Fibroblast of lung (primary cell): ENCODE measurements around the gene AMDHD2. TPM values are rescaled to one million over a fixed set of nuclear protein-coding genes. Genes with fewer than 3 reads are reported as not detected.
A peak's percentile ranks its signal among the peaks of the same experiment; 100 is the strongest.

Source experiments
- DNase-seq, 2 donors: peaks; one replicate each; pipeline versions ENCODE4 v3.0.0 to v3.0.0-alpha.2; 2010; ENCODE audit warnings: low read depth in 2 of 2
- H2AFZ ChIP-seq: 2 replicates; pipeline ENCODE4 v1.5.1; 2012; ENCODE audit warnings: low read length, control low read depth, inconsistent platforms
- H3K27ac ChIP-seq: 2 replicates; pipeline ENCODE4 v1.5.1; 2011; ENCODE audit warnings: low read length, control low read depth; ENCODE audit not compliant: insufficient read depth
- H3K27me3 ChIP-seq: 2 replicates; pipeline ENCODE4 v1.5.1; 2011; ENCODE audit warnings: mild to moderate bottlenecking, low read length; ENCODE audit not compliant: control insufficient read depth, insufficient read depth
- H3K36me3 ChIP-seq: 2 replicates; pipeline ENCODE4 v1.5.1; 2011; ENCODE audit warnings: low read length; ENCODE audit not compliant: control insufficient read depth, insufficient read depth
- H3K4me1 ChIP-seq: 2 replicates; pipeline ENCODE4 v1.5.1; 2011; ENCODE audit warnings: low read length; ENCODE audit not compliant: control insufficient read depth, insufficient read depth; ENCODE audit errors: extremely low read depth
- H3K4me2 ChIP-seq: 2 replicates; pipeline ENCODE4 v1.5.1; 2011; ENCODE audit warnings: low read length, control low read depth; ENCODE audit not compliant: insufficient read depth; ENCODE audit errors: extremely low read depth
- H3K4me3 ChIP-seq, 4 experiments: fragments of 200-600 bp in 1 of 4; sonication (generic) in 1 of 4; replicated peaks in 1 of 4; 2 replicates each; pipeline ENCODE4 v1.5.1; 2011 to 2016; ENCODE audit warnings: low read length in 4 of 4, low read depth in 3 of 4, mild to moderate bottlenecking in 3 of 4, control low read depth in 2 of 4, inconsistent platforms in 1 of 4, mixed read lengths in 1 of 4; ENCODE audit not compliant: insufficient read depth in 1 of 4; ENCODE audit errors: control extremely low read depth in 1 of 4
- H3K79me2 ChIP-seq: 2 replicates; pipeline ENCODE4 v1.5.1; 2012; ENCODE audit warnings: mild to moderate bottlenecking, low read length, inconsistent platforms; ENCODE audit not compliant: control insufficient read depth, insufficient read depth
- H3K9ac ChIP-seq: 2 replicates; pipeline ENCODE4 v1.5.1; 2011; ENCODE audit warnings: mild to moderate bottlenecking, low read length, control low read depth; ENCODE audit not compliant: insufficient read depth
- H3K9me3 ChIP-seq: 2 replicates; pipeline ENCODE4 v1.5.1; 2012; ENCODE audit warnings: low read depth, low read length; ENCODE audit not compliant: control insufficient read depth, insufficient read depth
- H4K20me1 ChIP-seq: 2 replicates; pipeline ENCODE4 v1.5.1; 2011; ENCODE audit warnings: low read length; ENCODE audit not compliant: control insufficient read depth, insufficient read depth; ENCODE audit errors: extremely low read depth
- EZH2 ChIP-seq: IDR thresholded peaks from 2 replicates; pipeline ENCODE4 v1.5.1; 2012; ENCODE audit warnings: low read length, control low read depth, mild to moderate bottlenecking; ENCODE audit errors: missing control alignments
- polyA plus RNA-seq, 2 donors: library from polyadenylated mRNA; depleted of rRNA in 1 of 2; stranded (reverse) in 1 of 2; unstranded in 1 of 2; fragments of >200 nt; gene quantifications; 2 replicates each; pipeline ENCODE4 v1.2.1, GENCODE V29; 2011 to 2012; ENCODE audit warnings: missing spikeins in 1 of 2
- total RNA-seq: library from RNA; depleted of rRNA; stranded (reverse); fragments of >200 nt; gene quantifications from 2 replicates; pipeline ENCODE4 v1.2.1, GENCODE V29; 2014
- TF ChIP-seq, protein P1 (sequence below), 2 donors: IDR thresholded peaks in 1 of 2; conservative IDR thresholded peaks in 1 of 2; 1 replicate in 1 of 2; 2 replicates in 1 of 2; pipeline ENCODE4 v1.5.1; 2011 to 2012; ENCODE audit warnings: low read length in 2 of 2, control low read depth in 1 of 2, inconsistent platforms in 1 of 2, low read depth in 1 of 2, mild to moderate bottlenecking in 1 of 2

Gene AMDHD2
- total and polyA plus RNA-seq, 2 donors (not counting 1 experiment from before 2014, with no cell fraction given), result 10.8 to 37.2 TPM

DNA sequence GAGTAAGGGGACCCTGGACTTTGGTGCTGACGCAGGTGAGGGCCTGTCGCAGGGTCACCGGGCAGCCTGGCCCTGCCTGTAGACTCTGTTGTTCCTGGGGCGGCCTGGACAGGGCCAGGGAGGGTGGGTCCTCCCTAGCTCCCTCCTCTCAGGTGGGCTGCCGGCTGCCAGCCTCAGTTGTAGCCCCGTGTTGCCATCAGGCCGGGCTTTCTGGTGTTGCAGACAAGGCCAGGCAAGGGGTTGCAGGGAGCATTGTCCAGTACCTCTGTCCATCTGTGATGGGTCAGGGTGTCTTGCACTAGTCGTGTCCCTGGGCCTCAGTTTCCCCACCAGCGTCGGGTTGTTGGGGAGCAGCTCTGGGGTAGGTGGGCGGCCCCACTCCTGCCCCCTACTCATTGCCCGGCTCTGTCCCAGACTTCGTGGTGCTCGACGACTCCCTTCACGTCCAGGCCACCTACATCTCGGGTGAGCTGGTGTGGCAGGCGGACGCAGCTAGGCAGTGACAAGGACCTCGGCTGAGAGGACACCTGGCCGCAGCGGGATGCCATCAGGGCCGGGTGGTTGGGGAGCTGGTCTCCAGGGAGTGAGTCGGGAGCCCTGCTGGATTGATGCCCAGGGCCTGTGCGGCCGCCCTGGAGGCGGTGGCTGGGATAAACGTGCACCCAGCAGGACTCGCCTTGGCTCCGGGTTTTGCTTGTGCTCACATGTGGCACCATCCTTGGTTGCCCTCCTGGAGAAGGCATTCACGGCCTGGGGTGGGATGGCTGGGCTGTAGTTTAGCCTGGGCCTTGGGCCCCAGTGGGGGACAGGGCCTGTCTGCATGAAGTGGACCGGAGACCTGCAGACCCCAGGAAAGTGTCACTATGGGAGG is 9.1 kb downstream of the AMDHD2 start:
- Histone ChIP-seq H3K79me2 (no peaks in the 10 kb centered on the region), H3K4me1 (peaks cover 8% of the 10 kb centered on the region), H3K4me3 (no peak overlapping the region), H3K27ac (no peak overlapping the region), H3K27me3 (no peaks in the 10 kb centered on the region), H3K9me3 (no peaks in the 10 kb centered on the region), H3K9ac (no peak overlapping the region), H2AFZ (no peak overlapping the region), H3K4me2 (no peak overlapping the region), H3K36me3 (peaks cover 31% of the 10 kb centered on the region), H4K20me1 (no peaks in the 10 kb centered on the region)
- TF ChIP-seq, protein P1, sequence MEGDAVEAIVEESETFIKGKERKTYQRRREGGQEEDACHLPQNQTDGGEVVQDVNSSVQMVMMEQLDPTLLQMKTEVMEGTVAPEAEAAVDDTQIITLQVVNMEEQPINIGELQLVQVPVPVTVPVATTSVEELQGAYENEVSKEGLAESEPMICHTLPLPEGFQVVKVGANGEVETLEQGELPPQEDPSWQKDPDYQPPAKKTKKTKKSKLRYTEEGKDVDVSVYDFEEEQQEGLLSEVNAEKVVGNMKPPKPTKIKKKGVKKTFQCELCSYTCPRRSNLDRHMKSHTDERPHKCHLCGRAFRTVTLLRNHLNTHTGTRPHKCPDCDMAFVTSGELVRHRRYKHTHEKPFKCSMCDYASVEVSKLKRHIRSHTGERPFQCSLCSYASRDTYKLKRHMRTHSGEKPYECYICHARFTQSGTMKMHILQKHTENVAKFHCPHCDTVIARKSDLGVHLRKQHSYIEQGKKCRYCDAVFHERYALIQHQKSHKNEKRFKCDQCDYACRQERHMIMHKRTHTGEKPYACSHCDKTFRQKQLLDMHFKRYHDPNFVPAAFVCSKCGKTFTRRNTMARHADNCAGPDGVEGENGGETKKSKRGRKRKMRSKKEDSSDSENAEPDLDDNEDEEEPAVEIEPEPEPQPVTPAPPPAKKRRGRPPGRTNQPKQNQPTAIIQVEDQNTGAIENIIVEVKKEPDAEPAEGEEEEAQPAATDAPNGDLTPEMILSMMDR (conservative IDR thresholded peaks at IDR 0.05 in 1 of 2, IDR thresholded peaks at IDR 0.05 in 1 of 2; ENCODE audit: low read depth in 1 of 2, low read length in 2 of 2), result no peak
- TF ChIP-seq EZH2, result no peak
- DNase-seq, result no peak

DNA sequence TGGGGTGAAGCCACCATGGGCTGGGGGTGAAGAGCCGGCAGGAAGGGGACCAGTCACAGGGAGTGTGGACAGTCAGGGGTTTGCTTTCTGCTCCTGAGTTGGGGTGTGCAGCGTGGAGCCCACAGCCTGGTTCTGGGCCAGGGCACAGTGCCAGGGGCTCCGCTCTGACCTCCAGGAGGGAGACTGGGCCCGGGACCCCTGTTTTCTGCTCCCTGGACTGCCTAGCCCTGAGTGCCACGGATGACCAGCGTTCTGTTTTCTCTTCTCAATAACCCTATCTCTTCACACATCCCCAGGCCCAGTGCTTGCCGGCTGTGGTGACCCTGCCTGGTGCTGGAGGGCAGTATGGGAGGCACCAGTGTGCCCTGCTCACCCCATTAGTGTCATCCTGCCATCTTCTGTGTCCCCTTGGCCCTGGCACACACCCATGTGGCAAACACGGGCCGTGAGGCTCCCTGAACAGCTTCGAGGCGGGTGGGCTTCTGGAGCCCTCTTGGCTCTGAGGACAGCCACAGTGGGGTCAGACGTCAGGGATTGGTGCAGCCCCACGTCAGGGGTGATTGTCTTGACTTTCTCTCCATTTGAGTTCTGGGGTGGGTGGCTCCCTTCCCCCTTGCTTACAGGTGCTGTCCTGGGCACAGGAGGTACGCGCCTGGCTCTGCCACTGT is 9.9 kb downstream of the AMDHD2 start:
- peak overlapping the region; percentile 13 for H3K27ac ChIP-seq
- no peaks in the 10 kb centered on the region for H4K20me1 ChIP-seq

More for the DNA sequence above, 9.9 kb downstream of the AMDHD2 start:
- Histone ChIP-seq H3K9me3 (no peaks in the 10 kb centered on the region), H3K4me3 (no peak overlapping the region), H3K9ac (no peak overlapping the region), H2AFZ (no peak overlapping the region), H3K79me2 (no peaks in the 10 kb centered on the region), H3K4me2 (no peak overlapping the region), H3K4me1 (peaks cover 8% of the 10 kb centered on the region), H3K36me3 (peaks cover 29% of the 10 kb centered on the region), H3K27me3 (no peaks in the 10 kb centered on the region)
- DNase-seq, result no peak
- TF ChIP-seq, protein P1 (conservative IDR thresholded peaks at IDR 0.05 in 1 of 2, IDR thresholded peaks at IDR 0.05 in 1 of 2; ENCODE audit: low read depth in 1 of 2, low read length in 2 of 2), result no peak
- no peak for TF ChIP-seq EZH2
